NCI-H1048 (cell line): ENCODE results near the gene CYP2E1.
"Not testable (repeated sequence)": the region's sequence is repeated elsewhere in the genome, so short reads cannot be mapped to it uniquely, and the experiment has no call there.

Source experiments
- DNase-seq: peaks from one replicate; lab custom pipeline; 2025; lab: John Stamatoyannopoulos, UW

Gene CYP2E1

DNA sequence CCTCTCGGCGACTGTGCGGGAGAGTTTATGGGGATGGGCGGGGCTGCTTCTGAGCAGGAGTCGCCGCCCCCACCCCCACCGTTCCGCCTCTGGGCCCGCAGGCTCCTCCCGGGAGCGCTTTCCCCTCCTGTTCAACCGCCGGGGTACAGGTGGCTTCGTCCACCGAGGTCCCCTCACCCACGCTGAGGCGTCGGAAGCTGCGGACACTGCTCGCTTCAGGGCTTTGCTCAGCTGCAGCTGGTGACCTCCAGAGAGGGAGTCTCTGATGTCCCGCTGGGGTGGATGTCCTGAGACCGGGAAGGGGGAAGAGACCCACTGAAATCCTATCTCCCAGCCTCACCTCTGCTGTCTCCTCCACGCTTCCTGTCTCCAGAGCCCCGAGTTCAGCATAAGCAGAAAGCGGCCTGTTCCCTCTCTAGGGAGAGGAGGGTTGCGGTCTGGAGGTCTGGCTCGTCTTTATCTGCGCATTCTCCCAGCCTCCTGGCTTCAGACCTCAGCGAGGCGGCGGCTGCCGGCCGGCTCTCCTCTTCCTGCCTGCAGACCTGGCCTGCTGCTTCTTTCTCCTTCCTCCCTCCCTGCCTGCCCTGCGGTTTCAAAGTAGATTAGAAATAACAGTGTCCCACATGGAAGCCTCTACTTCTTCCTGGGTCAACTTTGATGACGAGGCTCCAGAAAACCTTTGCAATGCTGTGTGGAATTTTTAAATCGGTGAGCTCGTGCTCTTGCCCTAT lies 1.8 kb downstream of the CYP2E1 start:
- no peak for DNase-seq

DNA sequence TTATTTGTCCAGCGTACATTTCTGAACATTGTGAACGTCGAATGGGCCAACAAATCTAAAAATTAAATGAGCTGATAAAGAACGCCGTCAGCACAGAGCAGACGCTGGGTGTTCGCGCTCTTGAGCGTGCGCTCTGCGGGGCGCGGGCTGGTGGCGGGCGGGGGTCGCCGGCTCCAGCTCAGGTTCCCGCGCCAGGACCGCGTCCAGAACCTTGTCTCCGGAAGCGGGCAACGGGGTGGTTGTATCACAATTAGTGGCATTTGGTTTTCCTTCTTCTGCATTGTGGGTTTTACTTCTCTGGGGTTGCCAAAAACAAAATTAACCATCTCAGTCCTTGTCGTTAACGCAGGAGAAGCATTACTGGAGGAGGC lies 2.4 kb downstream of the CYP2E1 start:
- no peak for DNase-seq

DNA sequence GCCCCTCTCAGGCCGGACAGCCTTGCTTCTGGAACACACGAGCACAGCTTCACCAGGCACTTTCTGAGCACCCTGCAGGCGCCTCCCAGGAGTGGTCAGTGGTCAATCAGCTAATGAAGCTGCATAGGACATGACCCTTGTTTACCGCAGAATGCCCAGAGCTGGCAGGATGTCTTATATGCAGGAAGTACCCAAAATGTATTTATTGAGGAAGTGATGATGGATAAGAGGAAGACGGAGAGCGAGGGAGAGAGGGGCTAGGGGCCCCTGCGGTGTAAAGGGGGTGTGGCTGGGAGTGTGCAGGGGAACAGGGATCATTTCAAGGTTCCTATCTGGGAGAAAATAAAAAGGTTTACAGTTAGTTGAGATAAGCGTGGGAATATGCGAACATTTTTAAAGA lies 3.3 kb downstream of the CYP2E1 start:
- DNase-seq: no peak

DNA sequence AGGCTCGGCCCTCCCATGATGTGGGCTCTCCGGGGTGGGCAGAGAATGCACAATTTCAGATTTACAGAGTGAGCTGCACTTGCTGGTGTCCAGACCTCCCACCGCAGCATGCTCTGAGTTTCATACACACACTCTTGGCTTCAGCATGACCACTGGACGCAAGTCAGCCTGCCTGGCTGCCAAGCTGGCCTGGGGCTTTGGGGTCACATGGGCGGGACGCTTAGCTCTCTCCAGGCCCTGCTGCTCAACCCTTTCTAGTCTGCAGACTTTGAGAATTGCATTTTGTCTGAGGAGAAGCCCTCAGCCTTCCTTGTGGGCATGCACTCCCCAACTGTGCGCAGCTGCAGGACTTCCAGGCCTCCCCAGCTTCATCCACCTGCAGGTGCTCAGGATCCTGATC lies 5.7 kb downstream of the CYP2E1 start:
- no peak for DNase-seq

DNA sequence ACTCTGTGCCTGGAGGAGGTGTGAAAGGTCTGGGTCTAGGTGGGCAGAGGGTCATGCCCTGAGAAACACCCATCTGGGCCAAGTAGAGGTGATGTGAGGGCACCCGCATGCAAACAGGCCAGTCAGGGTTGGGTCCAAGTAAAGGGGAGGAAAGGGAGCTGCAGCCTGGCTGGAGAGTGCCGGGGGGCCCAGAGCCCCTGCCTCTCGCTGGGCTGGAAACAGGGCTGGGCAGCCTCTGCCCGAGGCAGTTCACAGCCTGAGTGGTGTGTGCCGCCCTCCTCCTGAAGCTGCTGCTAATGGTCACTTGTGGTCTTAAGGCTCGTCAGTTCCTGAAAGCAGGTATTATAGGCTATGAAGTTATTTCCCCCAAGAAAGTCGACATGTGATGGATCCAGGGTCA lies 7.3 kb downstream of the CYP2E1 start:
- DNase-seq: no peak

DNA sequence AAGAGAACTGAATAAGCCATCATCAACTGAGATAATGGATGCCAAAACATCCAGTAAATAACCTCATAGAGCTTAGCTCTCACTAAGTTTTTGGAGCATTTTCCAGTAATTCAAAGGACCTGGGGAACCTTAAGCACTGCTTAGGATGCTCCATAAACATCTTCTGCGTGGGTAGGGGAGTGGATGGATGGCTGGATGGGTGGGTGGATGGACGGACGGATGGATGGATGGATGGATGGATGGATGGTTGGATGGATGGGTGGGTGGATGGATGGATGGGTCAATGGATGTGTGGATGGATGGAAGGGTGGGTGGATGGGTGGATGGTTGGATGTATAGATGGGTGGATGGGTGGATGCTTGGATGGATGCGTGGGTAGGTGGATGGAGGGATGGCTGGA lies 9.0 kb downstream of the CYP2E1 start:
- DNase-seq: no peak

DNA sequence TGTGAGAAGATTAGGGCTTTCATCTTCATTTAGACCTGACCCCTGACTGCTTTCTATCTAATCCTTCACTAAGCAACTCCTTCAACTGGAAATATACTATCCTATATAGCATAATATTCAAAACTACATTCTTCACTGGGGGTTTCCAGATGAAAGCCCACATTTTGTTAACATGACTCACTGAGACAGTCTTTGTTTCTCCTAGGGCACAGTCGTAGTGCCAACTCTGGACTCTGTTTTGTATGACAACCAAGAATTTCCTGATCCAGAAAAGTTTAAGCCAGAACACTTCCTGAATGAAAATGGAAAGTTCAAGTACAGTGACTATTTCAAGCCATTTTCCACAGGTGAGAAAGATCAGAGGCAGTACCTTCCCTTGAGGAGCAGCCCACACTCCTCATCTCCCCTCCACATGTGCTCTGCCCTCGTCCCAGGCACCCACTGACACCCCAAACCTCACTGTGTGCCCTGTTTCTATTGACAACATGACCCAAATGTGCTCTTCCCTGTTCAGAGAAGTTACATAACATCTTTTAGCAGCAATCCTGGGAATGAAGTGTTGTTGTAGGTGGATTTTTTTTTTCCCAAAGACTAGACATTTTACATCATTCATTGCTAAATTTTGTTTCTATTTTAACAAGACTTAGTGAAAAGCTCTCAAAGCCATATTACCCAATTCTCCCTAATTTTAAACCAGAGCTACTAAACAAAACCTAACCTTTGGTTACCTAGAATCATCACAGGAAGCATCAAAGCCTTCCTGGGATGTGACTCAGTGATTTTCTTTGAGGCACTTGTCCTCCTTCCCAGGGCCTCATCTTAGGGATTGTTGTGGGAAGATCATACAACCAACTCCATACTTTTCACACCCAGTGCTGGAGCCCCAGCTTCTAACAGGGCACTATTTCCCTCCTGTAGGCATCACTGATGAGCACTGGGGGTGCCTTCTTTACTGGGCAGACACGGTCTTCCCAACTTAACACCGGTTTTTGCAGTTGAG lies 10.7 kb downstream of the CYP2E1 start:
- DNase-seq: no peak

DNA sequence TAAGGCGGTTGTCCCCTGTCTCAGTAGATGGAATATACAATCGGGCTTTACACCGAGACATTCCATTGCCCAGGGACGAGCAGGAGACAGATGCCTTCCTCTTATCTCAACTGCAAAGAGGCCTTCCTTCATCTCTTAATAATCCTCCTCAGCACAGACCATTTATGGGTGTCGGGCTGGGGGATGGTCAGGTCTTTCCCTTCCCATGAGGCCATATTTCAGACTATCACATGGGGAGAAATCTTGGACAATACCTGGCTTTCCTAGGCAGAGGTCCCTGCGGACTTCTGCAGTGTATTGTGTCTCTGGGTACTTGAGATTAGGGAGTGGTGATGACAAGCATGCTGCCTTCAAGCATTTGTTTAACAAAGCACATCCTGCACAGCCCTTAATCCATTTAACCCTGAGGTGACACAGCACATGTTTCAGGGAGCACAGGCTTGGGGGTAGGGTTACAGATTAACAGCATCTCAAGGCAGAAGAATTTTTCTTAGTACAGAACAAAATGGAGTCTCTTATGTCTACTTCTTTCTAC lies 14.3 kb downstream of the CYP2E1 start:
- DNase-seq: not testable (repeated sequence)

DNA sequence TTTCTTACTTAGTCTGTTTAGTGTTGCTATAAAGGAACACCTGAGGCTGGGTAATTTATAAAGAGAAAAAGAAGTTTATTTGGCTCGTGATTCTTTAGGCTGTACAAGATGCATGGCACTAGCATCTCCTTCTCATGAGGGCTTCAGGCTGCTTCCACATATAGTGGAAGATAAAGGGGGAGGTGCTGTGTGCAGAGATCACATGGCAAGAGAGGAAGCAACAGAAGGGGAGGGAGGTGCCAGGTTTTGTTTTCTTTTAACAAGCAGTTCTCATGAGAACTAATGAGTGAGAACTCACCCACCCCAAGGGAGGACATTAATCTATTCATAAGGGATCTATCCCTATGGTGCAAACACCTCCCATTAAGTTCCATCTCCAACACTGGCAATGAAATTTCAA lies 17.3 kb downstream of the CYP2E1 start:
- no peak for DNase-seq

DNA sequence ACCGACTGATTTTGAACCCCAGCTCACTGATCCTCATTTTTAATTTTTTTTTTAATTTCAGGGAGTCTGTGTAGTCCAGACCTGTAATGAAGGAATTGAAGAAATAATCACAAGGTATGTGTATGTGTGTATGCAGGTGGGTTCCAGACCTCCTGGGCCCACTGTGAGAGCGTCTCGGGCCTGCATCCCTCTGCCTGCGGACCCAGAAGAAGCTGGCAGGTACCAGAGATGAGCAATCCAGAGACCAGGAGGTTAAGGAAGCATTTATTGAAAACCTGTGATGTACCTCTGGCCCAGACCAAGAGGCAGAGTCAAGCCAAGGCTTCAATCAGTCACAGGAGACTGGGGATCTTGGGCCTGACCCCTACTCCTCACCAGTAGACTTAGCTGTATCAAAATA lies 27.4 kb downstream of the CYP2E1 start:
- no peak for DNase-seq

DNA sequence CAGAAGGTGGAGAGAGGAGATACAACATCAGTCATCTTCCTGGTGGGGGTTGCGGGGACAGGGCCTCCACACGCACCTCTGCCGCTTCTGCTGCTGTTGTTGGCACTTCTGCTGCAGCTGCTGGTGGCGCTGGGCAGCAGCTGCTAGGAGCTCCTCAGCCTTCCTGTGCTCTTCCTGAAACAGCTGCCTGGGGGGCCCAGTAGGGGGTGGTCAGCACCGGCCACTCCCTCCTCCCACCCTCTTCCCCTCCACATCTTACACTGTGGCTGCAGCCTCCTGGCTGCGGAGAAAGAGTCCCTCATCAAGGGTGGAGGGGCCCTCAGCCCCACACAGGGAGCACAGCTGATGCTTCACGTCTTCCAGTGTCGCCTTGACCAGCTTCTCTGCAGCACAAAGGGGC lies 28.4 kb downstream of the CYP2E1 start:
- DNase-seq: no peak

DNA sequence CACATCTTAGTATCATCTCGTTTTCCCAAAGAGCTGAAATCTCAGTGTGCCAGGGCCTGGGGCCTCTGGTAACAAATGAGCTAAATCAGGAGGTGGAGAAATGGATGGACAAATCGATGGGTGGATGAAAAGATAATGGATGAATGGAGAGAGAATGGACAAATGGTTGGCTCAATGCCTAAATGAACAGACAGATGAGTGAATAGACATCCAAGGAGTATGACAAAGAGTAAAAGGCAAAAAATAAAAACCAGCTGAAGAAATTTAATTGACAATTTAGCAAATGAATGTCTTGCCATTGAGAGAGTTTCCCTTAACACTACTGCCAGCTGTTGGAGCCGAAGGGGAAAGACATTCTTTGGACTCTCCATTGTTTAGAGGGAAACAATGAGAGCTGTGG lies 30.2 kb downstream of the CYP2E1 start:
- DNase-seq: no peak

DNA sequence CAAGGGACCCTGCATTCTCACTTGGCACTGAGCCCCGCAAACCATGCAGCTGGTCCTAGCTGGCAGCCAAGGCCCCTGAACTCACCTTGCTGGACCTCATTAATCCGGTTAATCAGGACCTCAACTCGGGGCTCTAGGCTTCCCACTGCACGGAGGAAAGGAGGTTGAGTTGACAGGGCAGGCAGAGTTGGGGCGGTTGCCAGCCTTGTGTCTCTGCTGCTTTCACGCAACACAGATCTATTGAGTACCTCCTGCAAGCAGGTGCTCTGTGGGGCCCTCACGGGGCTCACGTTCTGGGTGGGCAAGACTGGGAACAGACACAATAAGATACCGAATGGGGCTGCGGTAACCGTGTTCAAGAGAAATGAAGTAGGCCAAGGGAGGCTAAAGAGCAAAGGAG lies 32.1 kb downstream of the CYP2E1 start:
- no peak for DNase-seq

DNA sequence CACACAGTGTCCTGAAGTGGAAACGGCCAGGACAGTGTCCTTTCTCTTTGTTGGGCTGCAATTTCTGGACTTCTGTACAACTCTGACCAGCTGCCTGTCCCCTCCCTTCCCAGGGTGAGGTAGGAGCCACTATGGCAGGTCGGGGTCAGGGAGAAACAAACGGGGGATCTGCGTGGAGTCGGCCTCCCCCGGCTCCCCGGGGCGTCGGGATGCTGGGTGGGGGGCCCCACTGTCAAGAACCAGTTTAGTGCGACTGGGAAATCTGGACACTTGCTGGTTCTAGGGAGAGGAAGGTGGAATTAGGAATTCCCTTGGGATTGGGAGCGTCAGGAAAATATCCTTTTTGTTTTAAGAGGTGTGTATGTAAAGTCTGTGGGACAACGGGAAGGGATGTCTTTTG lies 37.7 kb downstream of the CYP2E1 start:
- no peak for DNase-seq

DNA sequence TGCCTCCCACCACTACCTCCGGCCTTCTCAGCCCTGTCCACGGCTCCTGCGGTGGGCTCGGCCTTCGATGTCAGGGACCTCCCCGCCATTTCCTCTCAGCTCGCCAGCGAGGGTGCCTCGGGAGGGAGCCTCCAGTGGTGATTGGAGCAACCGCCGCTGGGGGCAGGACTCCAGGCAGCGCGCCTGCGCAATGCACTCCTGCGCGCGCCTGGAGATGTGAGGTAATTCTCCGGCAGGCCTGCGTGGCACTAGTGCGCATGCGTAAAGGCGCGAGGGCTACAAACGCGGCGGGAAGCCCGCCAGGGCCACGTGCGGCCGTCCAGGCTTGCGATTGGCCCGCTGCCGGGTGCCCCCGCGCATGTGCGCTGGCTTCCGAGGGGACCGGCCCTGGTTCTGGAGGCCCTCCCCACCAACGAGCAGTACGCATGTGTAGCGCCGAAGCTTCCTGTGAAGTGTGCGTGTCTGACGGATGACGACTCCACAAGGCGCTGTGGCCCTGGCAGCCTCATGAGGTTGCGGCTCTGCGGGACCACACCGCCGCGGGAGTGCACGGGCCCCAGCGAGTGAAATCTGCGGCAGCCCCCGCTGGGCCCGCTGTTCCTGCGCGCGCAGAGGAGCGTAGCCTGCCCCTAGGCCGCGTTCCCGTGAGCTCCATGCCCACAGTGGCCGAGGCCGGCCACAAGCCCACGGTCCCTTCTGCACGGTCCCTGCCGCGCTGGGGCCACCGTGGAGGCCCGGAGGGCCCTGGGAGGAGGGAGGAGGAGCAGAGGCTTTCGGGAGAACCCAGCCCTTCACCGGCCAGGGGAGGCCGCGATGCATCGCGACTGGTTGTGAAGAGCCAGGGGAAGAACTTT lies 38.5 kb downstream of the CYP2E1 start, which contains the start of gene SYCE1:
TSS of gene SYCE1 (minus strand) at position 143 of the 854 bp plus-strand sequence. CDS start at position 89, 54 bp downstream.
- no peak for DNase-seq

DNA sequence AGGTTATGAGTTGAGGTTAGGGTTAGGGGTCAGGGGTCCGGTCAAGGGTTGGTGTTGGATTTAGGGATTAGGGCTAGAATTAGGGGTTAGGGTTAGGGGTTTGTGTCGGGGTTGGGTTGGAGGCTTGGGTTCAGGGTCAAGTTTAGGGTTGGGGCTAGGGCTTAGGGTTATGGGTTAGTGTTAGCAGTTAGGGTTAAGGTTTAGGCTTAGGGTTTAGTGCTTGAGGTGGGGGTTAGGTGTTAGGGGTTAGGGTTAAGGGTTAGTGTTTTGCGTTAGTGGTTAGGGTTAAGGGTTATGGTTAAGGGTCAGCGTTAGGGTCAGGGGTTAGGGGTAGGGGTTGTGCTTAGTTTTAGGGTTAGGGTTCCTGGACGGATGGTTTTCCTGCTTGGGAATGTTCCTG lies 40.0 kb downstream of the CYP2E1 start:
- no peak for DNase-seq

DNA sequence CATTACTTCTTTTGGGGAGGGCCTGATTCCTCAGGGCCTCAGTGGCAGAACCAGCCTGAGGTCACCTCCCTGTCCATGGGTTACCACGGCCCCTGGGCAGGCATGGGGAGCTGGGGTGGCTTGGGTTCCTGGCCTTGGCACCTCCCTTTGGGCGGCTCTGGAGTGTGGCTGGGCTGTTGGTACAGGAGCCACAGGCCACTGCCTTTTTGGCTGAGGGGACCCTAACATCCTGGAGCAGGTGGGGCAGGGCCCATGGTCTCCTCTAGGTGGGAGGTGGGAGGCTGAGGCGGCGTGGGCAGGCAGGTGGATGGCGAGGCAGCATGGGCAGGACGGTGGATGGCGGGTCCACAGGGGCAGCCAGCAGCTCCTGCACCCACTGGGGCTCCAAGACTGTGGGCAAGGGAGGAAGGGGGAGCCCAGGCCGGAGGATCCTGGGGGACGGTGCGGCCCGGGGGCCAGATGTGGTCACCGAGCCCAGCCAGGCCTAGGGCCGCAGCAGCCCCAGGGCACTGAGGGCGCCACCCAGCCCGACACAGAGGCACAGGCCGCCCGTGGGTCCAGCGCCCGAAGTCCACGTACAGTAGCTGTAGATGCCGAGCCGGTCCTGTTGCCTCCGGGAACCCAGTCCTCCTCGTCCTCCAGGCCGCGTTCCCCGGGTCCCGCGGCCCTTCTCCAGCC lies 40.6 kb downstream of the CYP2E1 start:
- no peak for DNase-seq

DNA sequence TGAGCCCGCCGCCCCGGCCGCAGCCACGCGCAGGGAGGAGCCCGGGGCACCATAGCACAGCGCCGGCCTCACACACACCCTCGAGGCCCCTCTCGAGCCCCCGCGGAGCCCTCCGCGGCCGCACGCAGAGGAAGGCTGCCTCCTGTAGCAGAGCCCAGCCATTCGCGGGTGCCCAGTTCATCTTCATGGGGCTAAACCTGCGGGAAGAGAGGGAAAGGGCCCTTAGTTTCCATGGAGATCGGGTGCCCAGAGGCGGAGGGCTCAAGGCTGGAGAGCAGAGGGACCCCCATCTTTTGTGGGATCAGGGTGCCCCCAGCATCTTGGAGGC lies 41.1 kb downstream of the CYP2E1 start:
- DNase-seq: no peak

DNA sequence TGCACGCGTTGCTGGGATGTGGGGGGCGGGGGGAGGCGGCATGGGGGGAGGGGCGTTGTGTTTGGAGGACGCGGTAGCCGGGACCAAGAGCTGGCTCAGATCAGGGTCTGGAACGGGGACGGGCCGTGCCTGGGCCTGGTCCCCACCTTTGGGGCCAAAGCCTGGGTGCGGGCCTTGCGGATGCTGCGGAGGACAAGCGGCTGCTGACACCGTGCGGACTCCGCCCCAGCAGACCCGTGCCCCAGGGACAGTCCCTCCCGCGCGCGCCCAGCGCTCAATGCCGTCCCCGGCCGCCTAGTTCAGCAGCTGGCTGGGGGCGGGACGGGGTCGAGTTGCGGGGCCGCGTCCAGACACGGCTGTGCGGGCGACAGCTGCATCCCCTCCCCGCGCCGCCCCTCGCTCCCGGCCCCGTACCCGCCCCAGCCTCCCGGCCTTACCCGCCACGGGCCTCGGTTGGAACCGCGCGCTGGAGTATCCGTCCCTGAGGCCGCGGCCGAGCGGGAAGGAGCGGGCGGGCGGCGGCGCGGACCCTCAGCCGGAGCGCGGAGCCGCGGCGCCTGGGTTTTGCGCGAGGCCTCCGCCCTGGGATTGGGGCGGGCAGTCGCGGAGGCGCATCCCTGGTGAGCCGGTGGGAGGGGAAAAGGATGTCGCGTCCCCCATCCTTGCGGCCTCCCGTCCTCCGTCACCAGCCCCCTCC lies 41.8 kb downstream of the CYP2E1 start:
- DNase-seq: not testable (repeated sequence)

DNA sequence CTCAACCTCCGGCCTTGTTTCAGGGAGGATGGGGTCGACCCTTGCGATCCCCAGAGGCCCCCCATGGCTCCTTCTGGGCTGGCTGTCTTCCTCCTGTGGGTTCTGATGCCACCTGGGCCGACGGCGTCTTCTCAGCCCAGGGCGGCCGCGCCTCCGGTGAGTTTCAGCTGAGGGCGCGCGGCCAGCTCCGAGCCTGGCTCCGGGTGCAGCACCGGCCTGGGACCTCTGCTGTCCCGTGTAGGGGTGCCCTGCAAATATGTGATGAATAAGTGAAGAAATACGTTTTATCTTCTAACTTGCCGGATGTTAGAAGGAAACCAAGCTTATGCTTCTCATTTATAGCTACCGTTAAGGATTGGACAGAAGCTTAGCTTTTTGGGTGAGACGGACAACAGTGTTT lies 42.6 kb downstream of the CYP2E1 start:
- not testable (repeated sequence) for DNase-seq

DNA sequence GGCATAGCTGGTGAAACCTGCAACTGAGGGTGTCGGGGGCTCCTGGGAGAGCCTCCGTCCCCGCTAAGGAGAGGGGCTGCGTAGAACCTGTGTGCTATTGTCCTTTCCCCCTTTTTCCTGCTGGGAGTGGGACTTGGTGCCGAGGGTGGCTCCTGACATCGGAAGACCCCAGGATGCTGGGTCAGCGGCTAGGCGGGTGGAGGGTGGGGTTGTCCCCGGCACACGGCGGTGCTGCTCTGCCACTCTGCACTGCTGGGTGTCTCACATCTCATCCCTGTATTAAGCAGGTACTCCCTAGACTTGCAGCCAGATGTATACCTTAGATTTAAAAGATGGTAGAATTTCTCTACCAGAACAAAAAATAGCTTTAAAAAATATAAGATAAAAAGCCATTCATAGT lies 44.9 kb downstream of the CYP2E1 start:
- DNase-seq: not testable (repeated sequence)
